Measurements from ENCODE around the gene TDP2.

- TF ChIP-seq POLR2A (IDR thresholded peaks at IDR 0.05) (no peak), CTCF (IDR thresholded peaks at IDR 0.05) (no peak)
These were observed 24.6 kb downstream of the TDP2 start for GRCh38 chr6:24642061-24642460.

Data from breast epithelium (tissue), 3 donors.